ENCODE results near the gene DOCK1. TPM values are rescaled to one million over a fixed set of nuclear protein-coding genes. Genes with fewer than 3 reads are reported as not detected.
"Not testable (repeated sequence)": the region's sequence is repeated elsewhere in the genome, so short reads cannot be mapped to it uniquely, and the experiment has no call there.

Gene DOCK1
- total RNA-seq, 1 donor from 2014 or later = 74.8 TPM

DNA sequence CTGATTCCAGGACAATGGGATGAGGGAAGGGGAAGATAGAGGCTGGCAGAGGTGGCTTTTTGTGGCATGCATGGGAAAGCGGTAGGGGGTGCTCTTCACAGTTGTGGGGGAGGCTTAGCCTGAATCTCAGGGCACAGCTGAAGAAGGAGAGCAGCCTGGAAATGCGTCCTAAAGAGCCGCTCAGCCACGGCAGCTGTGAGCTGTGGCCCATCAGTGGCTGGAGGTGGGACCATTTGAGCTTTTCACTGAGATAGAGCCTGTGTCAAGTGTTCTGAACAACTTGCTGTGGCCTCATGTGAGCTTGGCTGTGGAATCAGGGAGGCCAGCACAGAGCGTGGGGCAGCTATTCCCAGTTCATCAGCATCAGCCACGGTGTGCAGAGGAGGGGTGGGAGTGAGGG is 391.5 kb downstream of the DOCK1 start:
- H3K27me3 Mint-ChIP-seq (ENCODE audit: low read depth) = no peaks in the 10 kb centered on the region
- H3K27ac Mint-ChIP-seq = no peak overlapping the region
- TF ChIP-seq, protein P1, sequence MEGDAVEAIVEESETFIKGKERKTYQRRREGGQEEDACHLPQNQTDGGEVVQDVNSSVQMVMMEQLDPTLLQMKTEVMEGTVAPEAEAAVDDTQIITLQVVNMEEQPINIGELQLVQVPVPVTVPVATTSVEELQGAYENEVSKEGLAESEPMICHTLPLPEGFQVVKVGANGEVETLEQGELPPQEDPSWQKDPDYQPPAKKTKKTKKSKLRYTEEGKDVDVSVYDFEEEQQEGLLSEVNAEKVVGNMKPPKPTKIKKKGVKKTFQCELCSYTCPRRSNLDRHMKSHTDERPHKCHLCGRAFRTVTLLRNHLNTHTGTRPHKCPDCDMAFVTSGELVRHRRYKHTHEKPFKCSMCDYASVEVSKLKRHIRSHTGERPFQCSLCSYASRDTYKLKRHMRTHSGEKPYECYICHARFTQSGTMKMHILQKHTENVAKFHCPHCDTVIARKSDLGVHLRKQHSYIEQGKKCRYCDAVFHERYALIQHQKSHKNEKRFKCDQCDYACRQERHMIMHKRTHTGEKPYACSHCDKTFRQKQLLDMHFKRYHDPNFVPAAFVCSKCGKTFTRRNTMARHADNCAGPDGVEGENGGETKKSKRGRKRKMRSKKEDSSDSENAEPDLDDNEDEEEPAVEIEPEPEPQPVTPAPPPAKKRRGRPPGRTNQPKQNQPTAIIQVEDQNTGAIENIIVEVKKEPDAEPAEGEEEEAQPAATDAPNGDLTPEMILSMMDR (IDR thresholded peaks at IDR 0.05; ENCODE audit: unreplicated experiment) = no peak
- H3K4me3 Mint-ChIP-seq = no peak overlapping the region
- peaks cover 7% of the 10 kb centered on the region for H3K4me1 Mint-ChIP-seq
- no peak for DNase-seq (ENCODE audit: low spot score in 2 of 2, unreplicated experiment in 2 of 2)
- peaks cover 7% of the 10 kb centered on the region for H3K36me3 Mint-ChIP-seq
- H3K9me3 Mint-ChIP-seq = no peaks in the 10 kb centered on the region

DNA sequence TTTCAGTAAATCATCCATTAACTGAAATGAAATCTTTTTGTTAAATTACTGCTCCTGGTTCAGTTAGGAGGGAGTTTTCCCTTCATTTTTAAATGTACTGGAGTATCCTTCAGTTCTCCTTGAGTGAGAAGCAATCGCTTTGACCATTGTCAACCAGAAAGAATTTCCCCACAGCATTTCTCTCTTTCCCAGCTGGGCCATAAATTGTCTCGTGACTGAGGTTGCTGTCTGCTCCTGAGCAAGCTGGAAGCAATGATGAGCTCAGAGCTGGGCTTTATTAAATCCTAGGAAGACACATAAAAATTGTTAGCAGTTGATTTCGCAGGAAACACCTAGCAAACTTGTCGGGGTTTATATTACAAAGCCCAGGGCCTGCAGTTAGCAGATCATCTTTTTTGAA is 393.2 kb downstream of the DOCK1 start:
- TF ChIP-seq, protein P1 (IDR thresholded peaks at IDR 0.05; ENCODE audit: unreplicated experiment) = no peak
- no peak for DNase-seq (ENCODE audit: low spot score in 2 of 2, unreplicated experiment in 2 of 2)
- no peaks in the 10 kb centered on the region for H3K9me3 Mint-ChIP-seq
- peaks cover 7% of the 10 kb centered on the region for H3K4me1 Mint-ChIP-seq
- no peak overlapping the region for H3K27ac Mint-ChIP-seq
- no peak overlapping the region for H3K4me3 Mint-ChIP-seq
- H3K27me3 Mint-ChIP-seq (ENCODE audit: low read depth) = no peaks in the 10 kb centered on the region
- peaks cover 7% of the 10 kb centered on the region for H3K36me3 Mint-ChIP-seq

DNA sequence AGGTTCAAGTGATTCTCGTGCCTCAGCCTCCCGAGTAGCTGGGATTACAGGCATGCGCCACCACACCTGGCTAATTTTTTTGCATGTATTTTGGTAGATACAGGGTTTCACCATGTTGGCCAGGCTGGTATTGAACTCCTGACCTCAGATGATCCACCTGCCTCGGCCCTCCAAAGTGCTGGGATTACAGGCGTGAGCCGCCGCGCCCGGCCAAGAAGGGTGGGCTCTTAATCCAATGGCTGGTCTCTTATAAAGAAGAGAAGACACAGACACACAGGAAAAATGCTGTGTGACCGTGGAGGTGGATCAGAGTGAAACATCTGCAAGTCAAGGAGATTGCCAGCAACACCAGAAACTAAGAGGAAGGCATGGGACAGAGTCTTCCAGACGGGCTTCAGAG is 394.0 kb downstream of the DOCK1 start:
- H3K36me3 Mint-ChIP-seq; DNase-seq (ENCODE audit: low spot score in 2 of 2, unreplicated experiment in 2 of 2); H3K4me1 Mint-ChIP-seq; H3K27ac Mint-ChIP-seq; H3K4me3 Mint-ChIP-seq; H3K9me3 Mint-ChIP-seq; H3K27me3 Mint-ChIP-seq (ENCODE audit: low read depth): not testable (repeated sequence)

DNA sequence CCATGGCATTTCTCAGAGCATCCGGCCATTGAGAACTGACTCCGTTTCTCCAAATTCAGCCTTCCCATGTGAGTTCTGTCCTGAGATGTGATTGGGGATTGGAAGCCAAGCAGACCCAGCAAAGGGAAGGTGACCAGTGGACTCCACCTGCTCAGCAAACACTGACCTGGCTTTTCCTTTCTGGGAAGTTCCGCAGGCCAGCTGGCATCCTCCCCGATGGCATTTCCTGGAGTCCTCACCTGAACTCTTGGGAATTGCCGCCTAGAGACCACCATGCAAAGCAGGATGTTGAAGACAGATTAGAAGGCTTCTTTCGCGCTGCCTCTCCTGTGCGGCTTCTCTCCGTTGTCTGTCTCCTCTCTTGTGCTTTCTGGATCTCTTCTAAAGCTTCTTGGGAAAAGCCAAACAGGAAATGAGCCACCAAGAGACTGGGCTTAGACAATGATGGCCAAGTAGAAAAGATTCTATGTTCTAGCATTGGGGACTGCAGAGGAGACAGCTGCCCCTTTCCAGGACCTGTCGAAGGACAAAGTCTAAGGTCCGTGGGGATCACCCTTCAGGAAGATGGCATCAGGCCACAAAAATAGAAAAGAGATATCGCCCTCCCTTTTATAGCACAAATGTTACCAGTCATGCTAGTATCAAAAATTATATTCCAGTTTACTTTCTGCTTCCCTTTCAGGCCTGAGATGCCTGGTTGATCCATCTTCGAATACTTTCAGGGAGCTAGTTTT is 394.9 kb downstream of the DOCK1 start:
- Mint-ChIP-seq H3K27ac (no peak overlapping the region), H3K27me3 (ENCODE audit: low read depth) (no peaks in the 10 kb centered on the region), H3K4me3 (no peak overlapping the region), H3K9me3 (no peaks in the 10 kb centered on the region), H3K36me3 (peaks cover 2% of the 10 kb centered on the region), H3K4me1 (peaks cover 7% of the 10 kb centered on the region)
- TF ChIP-seq, protein P1 (IDR thresholded peaks at IDR 0.05; ENCODE audit: unreplicated experiment) = no peak
- no peak for DNase-seq (ENCODE audit: low spot score in 2 of 2, unreplicated experiment in 2 of 2)

DNA sequence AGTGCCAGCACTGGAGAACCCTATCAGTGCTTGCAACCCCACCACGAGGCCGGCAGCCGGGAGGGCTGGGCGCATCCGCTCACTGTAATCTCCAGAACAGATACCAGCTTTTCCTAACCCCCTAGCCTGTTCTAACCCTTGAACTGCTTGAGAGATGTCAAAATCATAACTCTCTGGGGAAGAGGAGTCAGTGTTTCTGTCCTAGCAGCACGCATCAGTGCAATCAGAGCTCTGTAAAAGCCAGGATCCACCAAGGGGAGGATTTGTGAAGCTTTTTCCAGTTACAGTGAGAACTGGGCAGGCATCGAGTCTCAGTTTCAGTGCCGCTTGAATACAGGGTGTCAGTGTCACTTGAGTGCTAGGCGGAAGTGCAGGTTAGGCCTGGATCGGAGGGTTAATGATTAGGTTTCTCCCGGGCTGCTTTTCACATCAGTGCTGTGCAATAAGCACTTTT is 395.7 kb downstream of the DOCK1 start:
- Mint-ChIP-seq H3K9me3 (no peaks in the 10 kb centered on the region), H3K4me3 (no peak overlapping the region), H3K36me3 (peaks cover 1% of the 10 kb centered on the region), H3K27me3 (ENCODE audit: low read depth) (no peaks in the 10 kb centered on the region), H3K27ac (no peak overlapping the region), H3K4me1 (peaks cover 7% of the 10 kb centered on the region)
- TF ChIP-seq, protein P1 (IDR thresholded peaks at IDR 0.05; ENCODE audit: unreplicated experiment) = no peak
- DNase-seq (ENCODE audit: low spot score in 2 of 2, unreplicated experiment in 2 of 2) = no peak

DNA sequence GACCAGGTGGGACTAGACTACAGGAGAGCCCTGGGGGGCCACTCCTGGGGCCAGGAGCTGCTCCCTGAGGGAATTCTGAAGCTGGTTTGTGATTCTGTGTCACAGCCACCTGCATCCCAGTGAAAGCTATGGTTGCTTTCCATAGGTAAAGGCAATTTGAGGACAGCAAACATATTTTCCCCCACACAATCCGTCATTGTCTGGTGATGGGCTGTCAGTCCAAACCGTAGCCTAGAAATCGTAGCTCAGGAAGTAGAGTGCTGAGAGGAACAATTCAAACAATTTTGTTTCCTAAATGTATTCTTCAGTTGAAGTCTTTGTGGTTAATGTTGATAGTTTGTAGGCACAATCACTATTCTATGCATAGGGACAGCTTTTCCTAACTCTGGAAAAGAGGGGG is 397.1 kb downstream of the DOCK1 start:
- Mint-ChIP-seq H3K4me1 (peaks cover 7% of the 10 kb centered on the region), H3K27ac (no peak overlapping the region), H3K4me3 (no peak overlapping the region), H3K27me3 (ENCODE audit: low read depth) (no peaks in the 10 kb centered on the region), H3K9me3 (no peaks in the 10 kb centered on the region), H3K36me3 (no peaks in the 10 kb centered on the region)
- no peak for DNase-seq (ENCODE audit: low spot score in 2 of 2, unreplicated experiment in 2 of 2)
- TF ChIP-seq, protein P1 (IDR thresholded peaks at IDR 0.05; ENCODE audit: unreplicated experiment) = no peak

Measured in mesothelial cell of epicardium (in vitro differentiated cells).